K562 (cell line): ENCODE data around the gene ZNF143. TPM values are rescaled to one million over a fixed set of nuclear protein-coding genes. Genes with fewer than 3 reads are reported as not detected.

Experiments used
- CTCF ChIP-seq, 3 experiments: IDR thresholded peaks in 2 of 3; conservative IDR thresholded peaks in 1 of 3; 2 replicates each; pipeline ENCODE4 v1.5.1; 2011 to 2012; ENCODE audit warnings: low read length in 3 of 3, mild to moderate bottlenecking in 3 of 3, control low read depth in 2 of 3, improper control_type of control experiment in 1 of 3, inconsistent platforms in 1 of 3, low read depth in 1 of 3, mixed read lengths in 1 of 3, moderate library complexity in 1 of 3; ENCODE audit not compliant: insufficient read depth in 2 of 3
- HSF4 ChIP-seq: fragments of 250-450 bp; sonication (Bioruptor Pico); IDR thresholded peaks from 2 replicates; pipeline ENCODE4 v2.1.2; 2022; ENCODE audit warnings: mild to moderate bottlenecking, moderate library complexity, borderline replicate concordance
- IRF1 ChIP-seq: sonication (generic); formaldehyde crosslinking; IDR thresholded peaks from 2 replicates; pipeline ENCODE4 v1.8.0; 2022; ENCODE audit warnings: missing genetic modification reagents, mild to moderate bottlenecking, borderline replicate concordance
- KDM2B ChIP-seq: fragments of 250-450 bp; sonication (Bioruptor Pico); IDR thresholded peaks from 2 replicates; pipeline ENCODE4 v1.8.0; 2021; ENCODE audit warnings: mild to moderate bottlenecking, moderate library complexity
- NCOA1 ChIP-seq: fragments of 450-650 bp; IDR thresholded peaks from 2 replicates; pipeline ENCODE4 v1.6.1; 2016; ENCODE audit warnings: low read depth
- NFXL1 ChIP-seq: fragments of 450-650 bp; formaldehyde crosslinking; IDR thresholded peaks from 2 replicates; pipeline ENCODE4 v1.4.0; 2021; ENCODE audit warnings: mild to moderate bottlenecking
- POU5F1 ChIP-seq: fragments of 150-350 bp; IDR thresholded peaks from 2 replicates; pipeline ENCODE4 v1.6.1; 2014; ENCODE audit warnings: borderline replicate concordance, low read length, low read depth, mild to moderate bottlenecking; ENCODE audit not compliant: partially characterized antibody
- PPARD ChIP-seq: fragments of 250-450 bp; sonication (Bioruptor Pico); IDR thresholded peaks from 2 replicates; pipeline ENCODE4 v1.8.0; 2022; ENCODE audit warnings: inconsistent platforms, mild to moderate bottlenecking, moderate library complexity
- SMARCC2 ChIP-seq: fragments of 450-650 bp; IDR thresholded peaks from 2 replicates; pipeline ENCODE4 v1.6.1; 2017; ENCODE audit warnings: antibody characterized with exemption, moderate library complexity, mild to moderate bottlenecking, low read depth
- TAF15 ChIP-seq: fragments of 200-400 bp; formaldehyde crosslinking; IDR thresholded peaks from 2 replicates; pipeline ENCODE4 v1.6.1; 2017; ENCODE audit warnings: mild to moderate bottlenecking, low read depth, low read length, moderate library complexity
- ZNF184 ChIP-seq: sonication (generic); formaldehyde crosslinking; IDR thresholded peaks from 2 replicates; pipeline ENCODE4 v1.5.0; 2020; ENCODE audit warnings: missing genetic modification reagents
- ZNF324 ChIP-seq: fragments of 250-450 bp; sonication (Bioruptor Pico); IDR thresholded peaks from 2 replicates; pipeline ENCODE4 v1.4.0; 2020; ENCODE audit warnings: mild to moderate bottlenecking
- polyA plus RNA-seq, 8 experiments: library from polyadenylated mRNA; depleted of rRNA in 4 of 8; stranded (reverse) in 5 of 8; unstranded in 3 of 8; fragments of >200 nt; fragmentation: Nextera tagmentation in 2 of 8; fragmentation: Illumina TruSeq in 1 of 8; extraction: Ambion mirVana in 2 of 8; extraction: Trizol in 1 of 8; gene quantifications; 2 replicates each; pipeline versions ENCODE4 v1.2.1 to v1.2.3, GENCODE V29; 2011 to 2014; ENCODE audit warnings: inconsistent platforms in 1 of 8, missing spikeins in 1 of 8
- total RNA-seq, 7 experiments: library from RNA; depleted of rRNA in 6 of 7; stranded (reverse); fragments of >200 nt in 6 of 7; fragmentation: Illumina TruSeq in 2 of 7; extraction: Trizol in 2 of 7; gene quantifications; 2 replicates each; pipeline versions ENCODE4 v1.2.1 to v1.2.3, GENCODE V29; 2011 to 2021; ENCODE audit warnings: low replicate concordance in 1 of 7
- TF ChIP-seq, protein P1 (sequence below): fragments of 450-650 bp; formaldehyde crosslinking; IDR thresholded peaks from 2 replicates; pipeline ENCODE4 v1.4.0; 2020; ENCODE audit warnings: mild to moderate bottlenecking, moderate library complexity
- TF ChIP-seq, protein P2 (sequence below): fragments of 450-650 bp; IDR thresholded peaks from 2 replicates; pipeline ENCODE4 v1.6.1; 2017; ENCODE audit warnings: antibody characterized with exemption, mild to moderate bottlenecking
- TF ChIP-seq, protein P3 (sequence below): fragments of 150-350 bp; IDR thresholded peaks from 2 replicates; pipeline ENCODE4 v1.6.1; 2014; ENCODE audit warnings: low read depth, mild to moderate bottlenecking, low read length, borderline replicate concordance

ZNF143 gene
- total and polyA plus RNA-seq, 9 of the 15 experiments (the other 6 are each of a cell fraction or from before 2014, with no cell fraction given), result 18.4 to 58.5 (median 27.1) TPM

- TF ChIP-seq, protein P1, sequence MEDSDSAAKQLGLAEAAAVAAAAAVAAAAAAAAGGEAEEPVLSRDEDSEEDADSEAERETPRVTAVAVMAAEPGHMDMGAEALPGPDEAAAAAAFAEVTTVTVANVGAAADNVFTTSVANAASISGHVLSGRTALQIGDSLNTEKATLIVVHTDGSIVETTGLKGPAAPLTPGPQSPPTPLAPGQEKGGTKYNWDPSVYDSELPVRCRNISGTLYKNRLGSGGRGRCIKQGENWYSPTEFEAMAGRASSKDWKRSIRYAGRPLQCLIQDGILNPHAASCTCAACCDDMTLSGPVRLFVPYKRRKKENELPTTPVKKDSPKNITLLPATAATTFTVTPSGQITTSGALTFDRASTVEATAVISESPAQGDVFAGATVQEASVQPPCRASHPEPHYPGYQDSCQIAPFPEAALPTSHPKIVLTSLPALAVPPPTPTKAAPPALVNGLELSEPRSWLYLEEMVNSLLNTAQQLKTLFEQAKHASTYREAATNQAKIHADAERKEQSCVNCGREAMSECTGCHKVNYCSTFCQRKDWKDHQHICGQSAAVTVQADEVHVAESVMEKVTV, result no peak
- TF ChIP-seq KDM2B (CRISPR knock-in tag), result no peak
- TF ChIP-seq ZNF324 (CRISPR knock-in tag), result no peak
- TF ChIP-seq NFXL1 (CRISPR knock-in tag), result no peak
- no peak for TF ChIP-seq NCOA1
- TF ChIP-seq IRF1 (CRISPR knock-in tag), result no peak
- TF ChIP-seq POU5F1, result no peak
- TF ChIP-seq, protein P2, sequence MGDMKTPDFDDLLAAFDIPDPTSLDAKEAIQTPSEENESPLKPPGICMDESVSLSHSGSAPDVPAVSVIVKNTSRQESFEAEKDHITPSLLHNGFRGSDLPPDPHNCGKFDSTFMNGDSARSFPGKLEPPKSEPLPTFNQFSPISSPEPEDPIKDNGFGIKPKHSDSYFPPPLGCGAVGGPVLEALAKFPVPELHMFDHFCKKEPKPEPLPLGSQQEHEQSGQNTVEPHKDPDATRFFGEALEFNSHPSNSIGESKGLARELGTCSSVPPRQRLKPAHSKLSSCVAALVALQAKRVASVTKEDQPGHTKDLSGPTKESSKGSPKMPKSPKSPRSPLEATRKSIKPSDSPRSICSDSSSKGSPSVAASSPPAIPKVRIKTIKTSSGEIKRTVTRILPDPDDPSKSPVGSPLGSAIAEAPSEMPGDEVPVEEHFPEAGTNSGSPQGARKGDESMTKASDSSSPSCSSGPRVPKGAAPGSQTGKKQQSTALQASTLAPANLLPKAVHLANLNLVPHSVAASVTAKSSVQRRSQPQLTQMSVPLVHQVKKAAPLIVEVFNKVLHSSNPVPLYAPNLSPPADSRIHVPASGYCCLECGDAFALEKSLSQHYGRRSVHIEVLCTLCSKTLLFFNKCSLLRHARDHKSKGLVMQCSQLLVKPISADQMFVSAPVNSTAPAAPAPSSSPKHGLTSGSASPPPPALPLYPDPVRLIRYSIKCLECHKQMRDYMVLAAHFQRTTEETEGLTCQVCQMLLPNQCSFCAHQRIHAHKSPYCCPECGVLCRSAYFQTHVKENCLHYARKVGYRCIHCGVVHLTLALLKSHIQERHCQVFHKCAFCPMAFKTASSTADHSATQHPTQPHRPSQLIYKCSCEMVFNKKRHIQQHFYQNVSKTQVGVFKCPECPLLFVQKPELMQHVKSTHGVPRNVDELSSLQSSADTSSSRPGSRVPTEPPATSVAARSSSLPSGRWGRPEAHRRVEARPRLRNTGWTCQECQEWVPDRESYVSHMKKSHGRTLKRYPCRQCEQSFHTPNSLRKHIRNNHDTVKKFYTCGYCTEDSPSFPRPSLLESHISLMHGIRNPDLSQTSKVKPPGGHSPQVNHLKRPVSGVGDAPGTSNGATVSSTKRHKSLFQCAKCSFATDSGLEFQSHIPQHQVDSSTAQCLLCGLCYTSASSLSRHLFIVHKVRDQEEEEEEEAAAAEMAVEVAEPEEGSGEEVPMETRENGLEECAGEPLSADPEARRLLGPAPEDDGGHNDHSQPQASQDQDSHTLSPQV, result peak; percentile 89
- TF ChIP-seq, protein P3, sequence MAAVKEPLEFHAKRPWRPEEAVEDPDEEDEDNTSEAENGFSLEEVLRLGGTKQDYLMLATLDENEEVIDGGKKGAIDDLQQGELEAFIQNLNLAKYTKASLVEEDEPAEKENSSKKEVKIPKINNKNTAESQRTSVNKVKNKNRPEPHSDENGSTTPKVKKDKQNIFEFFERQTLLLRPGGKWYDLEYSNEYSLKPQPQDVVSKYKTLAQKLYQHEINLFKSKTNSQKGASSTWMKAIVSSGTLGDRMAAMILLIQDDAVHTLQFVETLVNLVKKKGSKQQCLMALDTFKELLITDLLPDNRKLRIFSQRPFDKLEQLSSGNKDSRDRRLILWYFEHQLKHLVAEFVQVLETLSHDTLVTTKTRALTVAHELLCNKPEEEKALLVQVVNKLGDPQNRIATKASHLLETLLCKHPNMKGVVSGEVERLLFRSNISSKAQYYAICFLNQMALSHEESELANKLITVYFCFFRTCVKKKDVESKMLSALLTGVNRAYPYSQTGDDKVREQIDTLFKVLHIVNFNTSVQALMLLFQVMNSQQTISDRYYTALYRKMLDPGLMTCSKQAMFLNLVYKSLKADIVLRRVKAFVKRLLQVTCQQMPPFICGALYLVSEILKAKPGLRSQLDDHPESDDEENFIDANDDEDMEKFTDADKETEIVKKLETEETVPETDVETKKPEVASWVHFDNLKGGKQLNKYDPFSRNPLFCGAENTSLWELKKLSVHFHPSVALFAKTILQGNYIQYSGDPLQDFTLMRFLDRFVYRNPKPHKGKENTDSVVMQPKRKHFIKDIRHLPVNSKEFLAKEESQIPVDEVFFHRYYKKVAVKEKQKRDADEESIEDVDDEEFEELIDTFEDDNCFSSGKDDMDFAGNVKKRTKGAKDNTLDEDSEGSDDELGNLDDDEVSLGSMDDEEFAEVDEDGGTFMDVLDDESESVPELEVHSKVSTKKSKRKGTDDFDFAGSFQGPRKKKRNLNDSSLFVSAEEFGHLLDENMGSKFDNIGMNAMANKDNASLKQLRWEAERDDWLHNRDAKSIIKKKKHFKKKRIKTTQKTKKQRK, result no peak
- no peak for TF ChIP-seq ZNF184 (CRISPR knock-in tag)
- TF ChIP-seq SMARCC2, result no peak
- TF ChIP-seq TAF15, result no peak
- no peak for TF ChIP-seq PPARD
- TF ChIP-seq HSF4 (CRISPR knock-in tag), result no peak
- no peak for TF ChIP-seq CTCF (IDR thresholded peaks at IDR 0.05 in 2 of 3, conservative IDR thresholded peaks at IDR 0.05 in 1 of 3; ENCODE audit: insufficient read depth in 2 of 3, low read depth in 1 of 3, low read length in 3 of 3)
These were observed 112.4 kb downstream of the ZNF143 start, which contains the start of gene WEE1 (continued) for GRCh38 chr11:9573052-9573774.
